Urinary bladder (tissue), 4 donors: Measurements from ENCODE around the gene THPO. TPM values are rescaled to one million over a fixed set of nuclear protein-coding genes. Genes with fewer than 3 reads are reported as not detected.

Source experiments
- DNase-seq: peaks from one replicate; pipeline ENCODE4 v3.0.0-alpha.2; 2015; ENCODE audit errors: extremely low spot score
- H3K27ac ChIP-seq: one replicate; pipeline ENCODE4 v1.5.1; 2013; ENCODE audit warnings: low read depth, mild to moderate bottlenecking, moderate library complexity
- H3K36me3 ChIP-seq: one replicate; pipeline ENCODE4 v1.6.1; 2013; ENCODE audit warnings: mild to moderate bottlenecking, moderate library complexity; ENCODE audit not compliant: insufficient read depth
- H3K4me1 ChIP-seq: one replicate; pipeline ENCODE4 v1.6.1; 2013; ENCODE audit warnings: mild to moderate bottlenecking, moderate library complexity; ENCODE audit not compliant: insufficient read depth
- H3K4me3 ChIP-seq: one replicate; pipeline ENCODE4 v1.5.1; 2013; ENCODE audit warnings: low read depth, low read length
- WGBS: extraction: QIAGEN DNeasy Blood & Tissue Kit; methylation state at CpG from one replicate; pipeline ENCODE4 v1.1.7; 2013; 5-methylcytosine and 5-hydroxymethylcytosine counted together
- polyA plus RNA-seq: library from polyadenylated mRNA; stranded (reverse); fragments of 200-250 nt; gene quantifications from one replicate; pipeline ENCODE4 v1.2.3, GENCODE V29; 2013
- total RNA-seq: library from RNA; depleted of rRNA; stranded (reverse); fragments of >200 nt; gene quantifications from one replicate; pipeline ENCODE4 v1.2.3, GENCODE V29; 2014
- donor health status: healthy with polysubstance abuse.
- donor health status: healthy.

Gene THPO
- total and polyA plus RNA-seq, 2 donors, result 0.32 to 0.60 TPM

- Histone ChIP-seq H3K4me1 (no peaks in the 10 kb centered on the region), H3K4me3 (peak overlapping the region; percentile 69), H3K27ac (no peak overlapping the region), H3K36me3 (no peaks in the 10 kb centered on the region)
- under 1% methylated on average over 56 of the region's 62 CpGs for WGBS
- no peak for DNase-seq
Observed at GRCh38 chr3:184380185-184380626, 2.2 kb upstream of the THPO start.

- Histone ChIP-seq H3K36me3 (no peaks in the 10 kb centered on the region), H3K4me1 (no peaks in the 10 kb centered on the region), H3K27ac (peak within 1 kb of the TSS; percentile 30), H3K4me3 (peak within 1 kb of the TSS; percentile 69)
- no peak for DNase-seq
- 11% methylated on average over 63 of the region's 71 CpGs for WGBS
Observed at GRCh38 chr3:184379358-184380184, 1.6 kb upstream of the THPO start, which contains the start of gene CHRD. TSS of gene CHRD (plus strand) at chr3:184380054. CDS start at chr3:184380319, 265 bp downstream.

- DNase-seq, result no peak
- WGBS, result 75% methylated on average over 10 of the region's 10 CpGs
- H3K36me3 ChIP-seq, result no peaks in the 10 kb centered on the region
- no peak overlapping the region for H3K27ac ChIP-seq
- no peak overlapping the region for H3K4me3 ChIP-seq
- H3K4me1 ChIP-seq, result no peaks in the 10 kb centered on the region
Observed at GRCh38 chr3:184378651-184379357, 797 bp upstream of the THPO start.

- Histone ChIP-seq H3K27ac (no peak overlapping the region), H3K36me3 (no peaks in the 10 kb centered on the region), H3K4me1 (no peaks in the 10 kb centered on the region), H3K4me3 (no peak overlapping the region)
- no peak for DNase-seq
- WGBS, result 82% methylated on average over 5 of the region's 5 CpGs
Observed at GRCh38 chr3:184377374-184377773, 633 bp downstream of the THPO start.

- WGBS, result 79% methylated on average over 12 of the region's 12 CpGs
- no peak overlapping the region for H3K4me3 ChIP-seq
- H3K27ac ChIP-seq, result no peak overlapping the region
- H3K4me1 ChIP-seq, result no peaks in the 10 kb centered on the region
- no peaks in the 10 kb centered on the region for H3K36me3 ChIP-seq
- no peak for DNase-seq
Observed at GRCh38 chr3:184375747-184376461, 2.1 kb downstream of the THPO start.

- WGBS, result 63% methylated on average over 6 of the region's 6 CpGs
- H3K4me3 ChIP-seq, result no peak overlapping the region
- H3K4me1 ChIP-seq, result no peaks in the 10 kb centered on the region
- DNase-seq, result no peak
- no peaks in the 10 kb centered on the region for H3K36me3 ChIP-seq
- no peak overlapping the region for H3K27ac ChIP-seq
Observed at GRCh38 chr3:184373422-184373821, 4.6 kb downstream of the THPO start.

GRCh38 chr3:184372911-184373310 lies 5.1 kb downstream of the THPO start:
- H3K4me1 ChIP-seq, result no peaks in the 10 kb centered on the region
- no peak overlapping the region for H3K27ac ChIP-seq
- H3K4me3 ChIP-seq, result no peak overlapping the region
- peaks cover 3% of the 10 kb centered on the region for H3K36me3 ChIP-seq
- no peak for DNase-seq
- 70% methylated on average over 5 of the region's 5 CpGs for WGBS

- no peak overlapping the region for H3K4me3 ChIP-seq
- H3K27ac ChIP-seq, result no peak overlapping the region
- peaks cover 3% of the 10 kb centered on the region for H3K36me3 ChIP-seq
- DNase-seq, result no peak
- 79% methylated on average over 8 of the region's 8 CpGs for WGBS
- no peaks in the 10 kb centered on the region for H3K4me1 ChIP-seq
Observed at GRCh38 chr3:184372296-184372821, 5.6 kb downstream of the THPO start.

GRCh38 chr3:184371570-184372018 lies 6.4 kb downstream of the THPO start:
- Histone ChIP-seq H3K4me3 (no peak overlapping the region), H3K27ac (no peak overlapping the region), H3K4me1 (no peaks in the 10 kb centered on the region), H3K36me3 (peaks cover 3% of the 10 kb centered on the region)
- 49% methylated on average over 5 of the region's 5 CpGs for WGBS
- DNase-seq, result peak; percentile 46

GRCh38 chr3:184368586-184369183 lies 9.3 kb downstream of the THPO start:
- Histone ChIP-seq H3K36me3 (peaks cover 3% of the 10 kb centered on the region), H3K4me3 (no peak overlapping the region), H3K4me1 (no peaks in the 10 kb centered on the region), H3K27ac (no peak overlapping the region)
- WGBS, result 60% methylated on average over 3 of the region's 3 CpGs
- DNase-seq, result no peak

GRCh38 chr3:184368116-184368515 lies 9.9 kb downstream of the THPO start:
- H3K27ac ChIP-seq, result no peak overlapping the region
- no peaks in the 10 kb centered on the region for H3K4me1 ChIP-seq
- peaks cover 3% of the 10 kb centered on the region for H3K36me3 ChIP-seq

GRCh38 chr3:184366619-184367289 lies 11.3 kb downstream of the THPO start:
- H3K4me3 ChIP-seq, result no peak overlapping the region
- 85% methylated on average over 5 of the region's 5 CpGs for WGBS
- no peak overlapping the region for H3K27ac ChIP-seq
- H3K4me1 ChIP-seq, result no peaks in the 10 kb centered on the region
- no peak for DNase-seq
- H3K36me3 ChIP-seq, result peaks cover 3% of the 10 kb centered on the region

More at GRCh38 chr3:184368116-184368515, 9.9 kb downstream of the THPO start:
- 84% methylated on average over 9 of the region's 9 CpGs for WGBS
- no peak overlapping the region for H3K4me3 ChIP-seq
- no peak for DNase-seq
